ENCODE results near the gene RASA1.

Gene RASA1

GRCh38 chr5:87408204-87408603 is 140.5 kb downstream of the RASA1 start:
- DNase-seq = no peak

GRCh38 chr5:87410931-87411330 is 143.2 kb downstream of the RASA1 start:
- no peak for DNase-seq

- no peak for DNase-seq
Measured at GRCh38 chr5:87411586-87411972, 143.9 kb downstream of the RASA1 start.

GRCh38 chr5:87411973-87412629 is 144.4 kb downstream of the RASA1 start:
- DNase-seq = no peak

- peak; percentile 89 for DNase-seq
Measured at GRCh38 chr5:87412630-87413342, 145.1 kb downstream of the RASA1 start, which contains the start of gene CCNH. TSS of gene CCNH (minus strand) at chr5:87412930. CDS start at chr5:87412794, 136 bp downstream.

GRCh38 chr5:87413343-87413645 is 145.6 kb downstream of the RASA1 start:
- peak; percentile 26 for DNase-seq

DNA sequence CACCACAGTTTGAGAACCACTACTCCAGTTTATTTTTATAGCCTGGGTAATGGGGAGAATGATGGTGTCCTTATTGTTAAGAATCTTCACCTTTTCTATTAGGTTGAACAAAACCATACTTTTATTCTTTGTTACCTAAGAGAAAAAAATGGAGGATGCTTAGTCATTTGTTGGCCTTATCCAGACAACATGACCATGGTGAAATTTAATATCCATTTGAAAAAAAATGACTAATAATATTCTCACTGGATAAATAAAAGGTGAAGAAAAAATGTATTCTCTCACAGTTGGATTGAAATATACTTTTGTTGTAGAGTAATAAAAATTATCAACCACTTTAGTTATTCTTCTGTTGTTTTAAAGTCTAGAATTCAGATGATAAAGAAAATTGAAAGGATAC is 150.8 kb downstream of the RASA1 start:
- no peak for DNase-seq

DNA sequence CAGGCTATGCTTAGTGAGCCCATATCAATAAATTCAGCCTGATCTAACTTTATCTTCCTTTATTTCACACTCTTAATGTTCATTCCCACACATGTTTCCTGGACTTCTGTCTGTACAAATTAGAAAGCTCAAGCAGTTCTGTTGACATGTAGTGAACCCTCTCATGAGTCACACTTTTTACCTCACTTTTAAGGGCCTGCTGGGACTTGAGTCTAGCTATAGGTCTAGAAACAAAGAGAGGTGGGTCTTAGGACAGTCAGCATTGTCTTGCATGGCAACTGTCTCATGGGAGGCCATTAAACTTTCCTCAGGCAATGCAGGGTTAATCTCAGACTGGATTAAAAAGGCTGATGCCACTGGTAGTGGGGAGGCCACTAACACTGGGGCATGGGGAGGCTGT is 153.6 kb downstream of the RASA1 start:
- DNase-seq = no peak

GRCh38 chr5:87423755-87424154 is 156.1 kb downstream of the RASA1 start:
- DNase-seq = no peak

DNA sequence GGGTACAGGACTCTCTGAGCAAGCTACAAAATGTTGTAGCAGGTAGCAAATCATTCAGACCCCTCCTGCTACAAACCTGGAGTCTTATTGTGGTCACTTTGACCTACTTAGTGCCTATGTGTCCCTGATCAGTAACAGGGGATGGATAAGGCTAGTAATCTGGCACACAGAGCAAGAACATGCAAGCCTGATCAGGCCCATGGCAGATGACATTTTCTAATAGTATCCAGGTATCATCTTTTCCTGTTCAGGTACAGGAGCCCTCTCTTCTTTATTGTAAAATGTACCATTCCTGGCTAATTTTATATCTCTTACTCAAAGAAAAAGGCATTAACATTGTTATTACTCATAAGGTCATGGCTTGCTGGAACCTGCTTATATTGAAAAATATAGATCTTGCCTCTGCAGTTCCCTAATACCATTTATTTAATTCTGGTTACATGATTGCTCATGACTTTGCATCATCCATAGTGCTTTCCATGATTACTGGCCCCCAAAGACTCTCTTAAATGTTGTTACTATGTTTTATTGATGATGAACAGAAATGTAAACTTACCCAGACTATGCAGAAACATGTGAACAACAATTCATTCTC is 163.3 kb downstream of the RASA1 start:
- DNase-seq = no peak

DNA sequence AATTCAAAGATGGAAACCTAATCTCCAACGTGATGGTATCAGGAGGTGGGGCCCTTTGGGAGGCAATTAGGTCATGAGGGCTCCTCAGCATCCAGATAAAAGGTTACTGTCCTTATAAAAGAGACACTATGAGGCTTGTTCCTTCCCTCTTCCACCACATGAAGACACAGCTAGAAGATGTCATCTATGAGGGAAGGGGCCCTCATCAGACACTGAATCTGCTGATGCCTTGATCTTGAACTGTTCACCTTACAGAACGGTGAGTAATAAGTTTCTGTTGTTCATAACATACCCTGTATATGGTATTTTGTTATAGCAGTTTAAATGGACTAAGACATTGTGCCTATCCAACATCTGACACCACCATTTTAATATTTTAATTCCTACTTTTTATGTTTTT is 164.8 kb downstream of the RASA1 start:
- DNase-seq = no peak

GRCh38 chr5:87433945-87434344 is 166.3 kb downstream of the RASA1 start:
- no peak for DNase-seq

DNA sequence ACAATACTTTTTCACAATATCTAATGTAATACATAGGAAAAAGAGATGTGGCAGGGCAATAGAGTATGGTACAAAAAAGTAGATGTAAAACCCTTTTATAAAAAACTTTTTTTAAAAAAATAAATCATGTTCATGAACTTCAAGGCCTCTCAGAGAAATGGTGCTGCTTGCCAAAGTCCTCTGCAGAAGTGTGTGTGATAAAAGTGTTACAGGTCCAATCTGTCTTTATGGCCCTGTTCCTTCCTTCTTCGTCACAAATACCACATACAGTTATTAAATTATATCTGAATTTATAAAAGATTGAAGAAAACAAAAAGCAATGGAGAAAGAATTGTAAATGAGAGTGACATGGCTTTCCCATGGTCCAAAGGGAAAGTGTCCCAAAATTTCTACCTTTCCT is 166.8 kb downstream of the RASA1 start:
- no peak for DNase-seq

DNA sequence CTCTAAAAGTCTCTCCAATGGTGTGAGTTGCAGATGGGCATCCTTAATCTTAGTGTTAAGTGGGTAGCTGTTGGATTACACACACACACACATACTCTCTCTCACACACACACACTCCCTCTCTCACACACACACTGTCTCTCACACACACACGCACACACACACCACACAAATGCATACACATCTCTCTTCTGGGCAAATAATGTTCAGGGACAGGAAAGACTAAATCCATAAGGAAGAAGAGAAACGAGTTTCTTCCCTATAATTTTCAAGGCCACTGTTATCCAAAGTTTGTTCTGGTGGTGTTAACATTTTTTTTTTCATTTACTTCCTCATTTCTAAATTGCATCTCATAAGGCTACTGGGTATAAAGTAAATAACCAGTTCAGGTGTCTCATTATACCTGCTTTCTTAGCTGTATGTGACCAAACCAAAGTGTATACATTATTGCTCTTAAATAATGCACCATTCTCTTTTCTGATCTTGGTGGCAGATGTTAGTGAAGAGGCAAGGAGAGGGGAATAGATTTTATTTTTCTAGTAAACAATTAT is 167.5 kb downstream of the RASA1 start:
- no peak for DNase-seq

GRCh38 chr5:87437724-87438123 is 170.0 kb downstream of the RASA1 start:
- no peak for DNase-seq

DNA sequence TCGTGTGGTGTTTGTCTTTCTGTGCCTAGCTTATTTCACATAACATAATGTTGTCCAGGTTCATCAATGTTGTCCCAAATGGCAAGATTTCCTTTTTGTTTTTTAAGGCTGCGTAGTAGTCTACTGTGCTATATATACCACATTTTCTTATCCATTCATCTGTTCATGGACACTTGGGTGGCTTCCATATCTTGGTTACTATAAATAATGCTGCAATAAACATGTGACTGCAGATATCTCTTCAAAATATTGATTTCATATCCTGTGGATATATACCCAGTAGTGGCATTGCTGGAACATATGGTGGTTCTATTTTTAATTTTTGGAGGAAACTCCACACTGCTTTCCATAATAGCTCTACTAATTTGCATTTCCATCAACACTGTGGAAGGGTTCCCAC is 170.5 kb downstream of the RASA1 start:
- DNase-seq = no peak
